ENCODE measurements around the gene FCRLB. TPM values are rescaled to one million over a fixed set of nuclear protein-coding genes. Genes with fewer than 3 reads are reported as not detected.

Gene FCRLB
- total and polyA plus RNA-seq, 2 donors (not counting 1 experiment from before 2014, with no cell fraction given), result 3.8 to 6.4 TPM

DNA sequence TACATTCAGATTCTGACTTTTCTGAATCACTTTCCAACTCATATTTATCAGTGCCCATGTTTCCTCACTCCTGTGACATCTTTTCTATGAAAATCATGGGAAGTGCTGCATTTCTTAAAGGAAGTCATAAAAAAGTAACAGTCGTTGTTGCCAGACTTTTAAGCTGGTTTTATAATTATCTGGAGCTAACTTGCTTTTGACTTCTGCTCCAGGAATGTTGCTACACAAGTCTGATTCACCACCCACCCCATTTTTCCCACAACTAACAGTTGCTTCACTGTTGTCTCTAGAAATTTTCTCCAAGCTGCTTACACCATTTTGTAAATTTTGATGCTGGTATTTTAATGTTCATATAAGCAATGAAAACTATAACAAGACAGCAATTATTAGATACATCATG lies 12.2 kb downstream of the FCRLB start:
- Histone ChIP-seq H3K27me3 (replicated peaks in 1 of 4; ENCODE audit: control extremely low read depth in 1 of 4, control insufficient read depth in 3 of 4, insufficient read depth in 4 of 4, low read length in 3 of 4) (no peaks in the 10 kb centered on the region), H4K20me1 (ENCODE audit: control insufficient read depth, insufficient read depth, low read length, poor library complexity, severe bottlenecking) (no peaks in the 10 kb centered on the region), H3K9me3 (ENCODE audit: control extremely low read depth in 1 of 3, control insufficient read depth in 2 of 3, insufficient read depth in 1 of 3, low read length in 2 of 3) (no peaks in the 10 kb centered on the region), H3K36me3 (replicated peaks in 1 of 2; ENCODE audit: control extremely low read depth in 1 of 2, control insufficient read depth in 1 of 2, extremely low read depth in 1 of 2, insufficient read depth in 2 of 2, low read length in 1 of 2) (no peaks in the 10 kb centered on the region), H2AFZ (ENCODE audit: insufficient read depth, low read depth, low read length, poor library complexity, severe bottlenecking) (no peak overlapping the region), H3K4me1 (ENCODE audit: control insufficient read depth in 2 of 2, insufficient read depth in 2 of 2, low read length in 2 of 2) (peaks cover 4 to 7% of the 10 kb centered on the region in 2 donors), H3K27ac (ENCODE audit: low read length in 2 of 2) (no peak overlapping the region), H3K9ac (ENCODE audit: low read length) (no peak overlapping the region), H3K4me3 (ENCODE audit: control extremely low read depth in 1 of 5, extremely low read depth in 1 of 5, insufficient read depth in 1 of 5, low read depth in 2 of 5, low read length in 4 of 5) (no peak overlapping the region), H3K4me2 (replicated peaks; ENCODE audit: low read depth, low read length, poor library complexity, severe bottlenecking) (no peak overlapping the region), H3K79me2 (ENCODE audit: control insufficient read depth, insufficient read depth, low read length) (no peaks in the 10 kb centered on the region)
- TF ChIP-seq, protein P1, sequence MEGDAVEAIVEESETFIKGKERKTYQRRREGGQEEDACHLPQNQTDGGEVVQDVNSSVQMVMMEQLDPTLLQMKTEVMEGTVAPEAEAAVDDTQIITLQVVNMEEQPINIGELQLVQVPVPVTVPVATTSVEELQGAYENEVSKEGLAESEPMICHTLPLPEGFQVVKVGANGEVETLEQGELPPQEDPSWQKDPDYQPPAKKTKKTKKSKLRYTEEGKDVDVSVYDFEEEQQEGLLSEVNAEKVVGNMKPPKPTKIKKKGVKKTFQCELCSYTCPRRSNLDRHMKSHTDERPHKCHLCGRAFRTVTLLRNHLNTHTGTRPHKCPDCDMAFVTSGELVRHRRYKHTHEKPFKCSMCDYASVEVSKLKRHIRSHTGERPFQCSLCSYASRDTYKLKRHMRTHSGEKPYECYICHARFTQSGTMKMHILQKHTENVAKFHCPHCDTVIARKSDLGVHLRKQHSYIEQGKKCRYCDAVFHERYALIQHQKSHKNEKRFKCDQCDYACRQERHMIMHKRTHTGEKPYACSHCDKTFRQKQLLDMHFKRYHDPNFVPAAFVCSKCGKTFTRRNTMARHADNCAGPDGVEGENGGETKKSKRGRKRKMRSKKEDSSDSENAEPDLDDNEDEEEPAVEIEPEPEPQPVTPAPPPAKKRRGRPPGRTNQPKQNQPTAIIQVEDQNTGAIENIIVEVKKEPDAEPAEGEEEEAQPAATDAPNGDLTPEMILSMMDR (IDR thresholded peaks at IDR 0.05), result no peak
- TF ChIP-seq EZH2 (IDR thresholded peaks at IDR 0.05; ENCODE audit: borderline replicate concordance, insufficient read depth, low read depth, low read length, poor library complexity, severe bottlenecking), result no peak
- no peak for DNase-seq
- Mint-ChIP-seq H3K4me3 (no peak overlapping the region), H3K27ac (no peak overlapping the region), H3K27me3 (no peaks in the 10 kb centered on the region), H3K9me3 (ENCODE audit: insufficient read depth) (no peaks in the 10 kb centered on the region), H3K4me1 (peaks cover 27% of the 10 kb centered on the region)
- no CpG with 5 or more reads among the region's 1 CpG for WGBS (ENCODE audit: insufficient coverage)
- intact Hi-C loops (cut with micrococcal nuclease), result no loop called here
- ChIA-PET POLR2A (interaction anchor here (0.7 kb wide), 1 partner anchor 1294 kb away, joined by 3 read pairs; no protein-coding TSS in a partner anchor), CTCF (interaction anchor here (1.1 to 8.6 kb wide), 3 partner anchors 5 to 165 kb away, joined by 3 to 142 read pairs (median 3); no protein-coding TSS in a partner anchor)
- no peak for ATAC-seq (ENCODE audit: low read depth)

GRCh38 chr1:161735837-161736236 lies 14.5 kb downstream of the FCRLB start:
- H3K36me3 ChIP-seq (replicated peaks in 1 of 2; ENCODE audit: control extremely low read depth in 1 of 2, control insufficient read depth in 1 of 2, extremely low read depth in 1 of 2, insufficient read depth in 2 of 2, low read length in 1 of 2), result no peaks in the 10 kb centered on the region
- no peak overlapping the region for H3K9ac ChIP-seq (ENCODE audit: low read length)
- H3K4me3 ChIP-seq (ENCODE audit: control extremely low read depth in 1 of 5, extremely low read depth in 1 of 5, insufficient read depth in 1 of 5, low read depth in 2 of 5, low read length in 4 of 5), result no peak overlapping the region
- ATAC-seq (ENCODE audit: low read depth) (no peak), DNase-seq (no peak)
- 89% methylated on average over 2 of the region's 3 CpGs for WGBS (ENCODE audit: insufficient coverage)
- TF ChIP-seq, protein P1 (IDR thresholded peaks at IDR 0.05), result no peak
- TF ChIP-seq EZH2 (IDR thresholded peaks at IDR 0.05; ENCODE audit: borderline replicate concordance, insufficient read depth, low read depth, low read length, poor library complexity, severe bottlenecking), result no peak
- H3K27ac ChIP-seq (ENCODE audit: low read length in 2 of 2), result no peak overlapping the region
- H3K27me3 ChIP-seq (replicated peaks in 1 of 4; ENCODE audit: control extremely low read depth in 1 of 4, control insufficient read depth in 3 of 4, insufficient read depth in 4 of 4, low read length in 3 of 4), result no peaks in the 10 kb centered on the region
- POLR2A ChIA-PET, result interaction anchor here (2.0 kb wide), 1 partner anchor 10 kb away, joined by 5 read pairs; no protein-coding TSS in a partner anchor
- no peaks in the 10 kb centered on the region for H3K27me3 Mint-ChIP-seq
- no peaks in the 10 kb centered on the region for H3K9me3 Mint-ChIP-seq (ENCODE audit: insufficient read depth)
- H3K4me2 ChIP-seq (replicated peaks; ENCODE audit: low read depth, low read length, poor library complexity, severe bottlenecking), result no peak overlapping the region
- H4K20me1 ChIP-seq (ENCODE audit: control insufficient read depth, insufficient read depth, low read length, poor library complexity, severe bottlenecking), result no peaks in the 10 kb centered on the region
- H3K27ac Mint-ChIP-seq, result no peak overlapping the region
- no peak overlapping the region for H2AFZ ChIP-seq (ENCODE audit: insufficient read depth, low read depth, low read length, poor library complexity, severe bottlenecking)
- intact Hi-C loops (cut with micrococcal nuclease), result no loop called here
- H3K4me3 Mint-ChIP-seq, result no peak overlapping the region
- H3K4me1 Mint-ChIP-seq, result peaks cover 33% of the 10 kb centered on the region
- peaks cover 27% of the 10 kb centered on the region in 2 donors for H3K4me1 ChIP-seq (ENCODE audit: control insufficient read depth in 2 of 2, insufficient read depth in 2 of 2, low read length in 2 of 2)
- CTCF ChIA-PET, result interaction anchor here (1.3 to 7.4 kb wide), 4 partner anchors 7 to 248 kb away, joined by 3 to 142 read pairs (median 44); partner anchors contain the start of gene FCRLA
- H3K9me3 ChIP-seq (ENCODE audit: control extremely low read depth in 1 of 3, control insufficient read depth in 2 of 3, insufficient read depth in 1 of 3, low read length in 2 of 3), result no peaks in the 10 kb centered on the region
- H3K79me2 ChIP-seq (ENCODE audit: control insufficient read depth, insufficient read depth, low read length), result no peaks in the 10 kb centered on the region

All from B cell (primary cell).